Pons (tissue), 1 donor: ENCODE results near the gene DGCR2.
"Not testable (repeated sequence)": the region's sequence is repeated elsewhere in the genome, so short reads cannot be mapped to it uniquely, and the experiment has no call there.

Experiments used
- DNase-seq: peaks from one replicate; pipeline ENCODE4 v3.0.0-alpha.2; 2016; ENCODE audit warnings: low spot score

The DGCR2 gene

DNA sequence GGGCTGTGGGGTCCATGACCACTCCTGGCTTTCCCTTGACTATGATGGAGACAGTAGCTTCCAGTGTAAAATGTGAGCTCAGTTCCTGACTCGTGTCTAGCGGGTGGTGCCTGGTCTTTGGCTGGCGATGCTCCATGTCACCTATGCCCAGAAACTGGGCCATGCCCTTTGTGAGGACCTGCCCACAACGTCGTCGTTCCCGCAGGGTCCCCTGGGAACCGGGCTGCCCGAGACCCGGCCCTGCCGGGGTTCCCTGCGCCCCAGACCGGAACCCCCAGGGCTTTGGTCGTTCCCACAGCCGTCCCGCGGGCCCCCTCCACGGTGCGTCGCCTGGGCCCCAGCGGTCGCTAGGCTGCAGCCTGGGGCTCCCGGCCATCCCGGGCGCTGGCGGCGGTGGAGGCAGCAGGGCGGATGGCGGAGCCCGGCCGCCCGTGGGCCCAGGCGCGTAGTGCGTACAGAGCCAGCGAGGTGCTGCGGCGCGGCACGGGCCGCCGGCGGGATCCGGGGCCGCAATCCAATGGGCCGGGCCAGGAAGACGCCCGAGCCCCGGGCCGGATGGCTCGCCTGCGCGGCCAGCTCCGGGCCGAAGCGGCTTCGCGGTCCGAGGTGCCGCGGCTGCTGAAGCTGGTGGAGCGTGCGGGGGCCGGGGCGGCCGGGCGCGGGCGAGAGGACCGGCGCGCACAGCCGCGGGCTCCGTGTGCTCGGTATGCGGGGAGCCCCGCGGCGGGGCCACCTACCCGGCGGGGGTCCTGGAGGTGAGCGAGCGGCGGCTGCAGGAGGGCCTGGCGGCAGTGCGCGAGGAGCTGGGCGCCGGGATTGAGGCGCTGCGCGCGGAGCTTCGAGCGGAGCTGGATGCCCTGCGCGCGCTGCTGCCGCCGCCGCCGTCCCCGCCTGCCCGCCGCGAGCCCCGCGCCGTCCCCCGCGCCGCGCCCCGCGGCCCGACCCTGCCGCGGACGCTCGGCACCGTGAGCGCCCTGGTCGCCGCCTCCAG, 92.8 kb downstream of the DGCR2 start:
- not testable (repeated sequence) for DNase-seq

DNA sequence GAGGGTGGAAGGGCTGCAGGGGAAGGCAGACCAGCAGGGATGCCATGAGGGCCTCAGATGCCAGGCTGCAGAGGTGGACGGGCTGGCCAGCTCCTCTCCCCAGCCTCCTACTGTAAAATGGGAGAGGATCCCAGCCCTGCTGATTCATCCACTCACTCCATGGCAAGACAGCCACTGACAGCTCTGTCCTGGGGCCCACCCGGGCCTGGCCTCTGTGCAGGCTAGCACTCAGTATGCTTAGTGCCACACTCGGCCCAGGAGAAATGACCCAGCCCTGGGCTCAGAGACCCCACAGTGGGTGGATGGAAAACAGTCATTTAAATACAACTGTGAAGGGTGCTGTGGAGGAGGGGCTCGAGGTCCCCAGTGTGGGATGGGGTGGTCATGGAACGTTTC, 94.2 kb downstream of the DGCR2 start:
- not testable (repeated sequence) for DNase-seq

DNA sequence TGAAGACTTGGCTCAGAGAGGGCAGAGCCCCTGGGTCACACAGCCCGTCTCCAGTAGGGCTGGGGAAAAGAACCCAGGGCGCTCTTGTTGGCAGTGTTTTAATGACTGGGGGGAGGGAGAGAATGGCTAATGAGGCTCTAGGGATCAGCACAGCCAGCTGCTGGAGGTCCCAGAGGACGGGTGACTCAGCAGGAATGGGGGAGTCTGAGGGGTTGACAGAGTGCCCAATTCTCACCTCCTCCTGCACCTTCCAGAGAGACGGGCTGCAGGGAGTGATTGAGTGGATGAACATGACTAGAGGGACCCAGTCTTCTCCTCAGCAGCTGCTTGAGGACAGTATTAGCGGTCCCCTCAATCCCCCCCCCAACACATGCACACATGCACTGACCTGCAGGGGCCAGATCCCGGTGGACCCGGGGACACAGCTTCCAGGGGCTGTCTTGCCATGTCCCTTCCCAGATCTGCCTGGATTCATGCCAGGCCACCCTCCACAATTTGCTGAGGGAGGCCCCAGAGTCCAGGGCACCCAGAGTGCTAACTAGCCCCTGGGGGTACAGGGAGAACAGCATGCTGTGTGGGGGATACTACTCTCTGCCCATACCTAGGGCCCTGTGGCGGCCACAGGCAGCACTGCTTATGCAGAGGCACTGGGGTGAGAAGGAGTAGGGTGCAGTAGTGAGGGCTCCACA, 94.7 kb downstream of the DGCR2 start:
- not testable (repeated sequence) for DNase-seq

DNA sequence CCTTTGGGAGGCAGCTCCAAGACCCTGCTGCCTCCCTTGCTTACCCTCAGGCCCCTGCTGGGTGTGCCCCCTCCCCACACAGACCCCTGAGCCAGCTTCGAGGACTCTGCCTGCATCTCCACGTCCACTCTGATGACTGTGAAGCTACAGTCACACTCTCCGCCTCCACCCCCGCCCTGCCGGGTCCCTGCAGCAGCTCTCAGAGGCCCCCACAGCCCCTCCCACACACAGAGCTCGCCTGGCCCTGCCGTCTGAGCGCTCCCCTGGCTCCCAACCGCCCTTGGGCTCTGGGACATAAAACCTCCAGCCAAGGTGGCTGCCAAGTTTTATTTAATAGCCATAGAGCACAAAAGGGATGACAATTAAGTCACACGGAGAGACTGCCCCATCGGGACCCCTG, 96.1 kb downstream of the DGCR2 start:
- DNase-seq: not testable (repeated sequence)

DNA sequence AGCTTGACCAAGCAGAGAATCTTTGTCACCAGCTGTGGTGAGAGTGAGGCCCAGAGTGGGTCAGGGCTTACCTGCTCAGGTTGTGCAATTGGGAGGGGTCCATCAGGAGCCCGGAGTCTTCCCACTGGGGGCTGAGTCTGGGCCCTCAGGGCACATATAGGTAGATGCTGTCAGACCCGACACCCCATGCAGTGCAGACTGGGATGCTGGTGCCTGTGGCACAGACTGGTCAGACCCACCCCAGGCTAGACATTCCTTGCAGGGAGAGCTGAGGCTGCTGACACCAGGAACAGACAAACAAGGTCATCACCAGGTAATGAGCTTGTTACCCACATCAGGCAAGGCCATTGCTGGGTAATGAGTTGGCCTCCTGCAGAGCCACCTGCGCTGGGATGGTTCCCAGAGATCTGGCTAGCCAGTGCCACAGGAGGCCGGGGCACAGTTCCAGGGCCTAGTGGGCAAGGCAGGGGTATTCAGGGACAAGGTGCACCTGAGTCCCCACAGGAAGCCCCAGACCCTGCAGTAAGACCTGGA, 97.2 kb downstream of the DGCR2 start:
- not testable (repeated sequence) for DNase-seq

DNA sequence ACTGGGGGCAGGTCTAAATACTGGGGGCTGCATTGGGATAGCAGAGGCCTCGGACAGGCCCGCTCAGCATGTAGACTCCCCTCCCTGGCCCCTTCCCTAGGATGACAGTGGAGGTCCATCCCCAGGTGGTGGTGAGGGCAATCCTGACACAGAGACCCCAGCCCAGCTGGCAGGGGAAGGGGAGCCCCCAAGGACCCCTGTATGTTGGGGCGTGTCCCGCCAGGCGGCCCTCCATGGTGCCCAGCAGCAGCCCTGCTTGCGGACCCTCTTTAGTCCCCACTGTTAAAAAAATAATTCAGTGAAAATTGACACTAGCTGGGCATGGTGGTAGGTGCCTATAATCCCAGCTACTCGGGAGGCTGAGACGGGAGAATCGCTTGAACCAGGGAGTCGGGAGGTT, 98.3 kb downstream of the DGCR2 start:
- not testable (repeated sequence) for DNase-seq

DNA sequence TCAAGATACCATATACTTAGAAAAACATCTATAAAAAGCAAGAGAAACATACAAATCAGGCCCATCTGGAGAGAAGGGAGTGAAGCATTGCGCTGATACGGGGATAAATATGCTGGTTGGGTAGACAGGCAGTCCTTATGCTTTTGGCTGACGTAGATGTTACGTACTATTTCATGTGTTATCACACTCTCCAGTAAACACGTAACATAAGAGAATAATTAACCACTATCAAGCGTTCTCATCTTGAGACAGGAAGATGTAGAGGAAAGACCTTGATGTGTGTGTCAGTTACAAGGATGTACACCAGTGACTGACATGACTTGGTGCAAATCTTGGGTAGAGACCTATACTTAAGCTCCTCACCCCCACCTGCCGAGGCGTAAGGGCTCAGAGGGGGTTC, 99.5 kb downstream of the DGCR2 start:
- no peak for DNase-seq

DNA sequence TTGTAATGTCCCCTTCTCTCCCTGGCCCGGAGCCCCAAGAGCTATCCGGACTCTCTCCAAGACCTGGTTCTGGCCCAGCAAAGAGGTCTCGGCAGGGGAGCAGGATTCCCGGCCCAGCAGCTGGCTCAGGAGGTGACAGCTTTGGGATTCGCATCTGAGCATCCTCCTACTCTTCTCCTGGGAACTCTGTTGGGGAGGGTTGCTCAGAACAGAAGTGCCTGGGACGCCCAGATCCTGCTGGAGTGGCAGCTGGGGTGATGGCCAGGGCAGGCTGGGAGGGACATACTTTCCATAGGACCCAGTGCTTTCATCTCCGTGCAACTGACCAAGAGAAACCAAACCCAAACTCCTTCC, 102.6 kb downstream of the DGCR2 start:
- DNase-seq: no peak

DNA sequence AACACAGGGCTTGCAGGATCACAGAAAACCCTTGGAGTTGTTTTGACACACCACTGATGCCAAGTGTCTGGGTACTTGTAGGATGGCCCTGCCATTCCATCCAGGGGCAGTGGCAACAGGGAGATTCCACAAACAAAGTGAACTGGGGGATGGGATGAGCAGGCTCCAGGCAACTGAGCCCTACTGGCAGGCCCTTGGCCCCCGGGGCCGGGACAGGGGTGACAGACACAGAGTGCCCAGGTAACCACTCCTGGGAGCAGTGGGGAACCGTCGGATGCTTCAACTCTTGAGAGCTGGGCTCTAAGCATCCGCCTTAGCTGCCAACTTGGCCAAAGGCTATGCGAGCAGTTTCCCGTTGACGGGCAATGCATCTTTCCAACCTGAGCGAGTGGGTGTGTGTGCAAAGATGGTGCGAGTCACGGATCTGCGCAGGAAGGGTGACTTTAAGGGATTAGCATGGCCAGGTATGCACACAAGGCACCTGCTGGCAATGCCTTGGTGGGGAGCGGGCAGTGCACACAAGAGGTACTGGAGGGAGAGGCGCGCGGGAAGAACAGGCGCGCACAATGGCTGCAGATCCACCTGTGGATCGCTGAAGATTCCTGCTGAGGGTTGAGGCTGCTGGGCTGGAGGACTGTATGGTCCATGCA, 103.1 kb downstream of the DGCR2 start:
- no peak for DNase-seq

DNA sequence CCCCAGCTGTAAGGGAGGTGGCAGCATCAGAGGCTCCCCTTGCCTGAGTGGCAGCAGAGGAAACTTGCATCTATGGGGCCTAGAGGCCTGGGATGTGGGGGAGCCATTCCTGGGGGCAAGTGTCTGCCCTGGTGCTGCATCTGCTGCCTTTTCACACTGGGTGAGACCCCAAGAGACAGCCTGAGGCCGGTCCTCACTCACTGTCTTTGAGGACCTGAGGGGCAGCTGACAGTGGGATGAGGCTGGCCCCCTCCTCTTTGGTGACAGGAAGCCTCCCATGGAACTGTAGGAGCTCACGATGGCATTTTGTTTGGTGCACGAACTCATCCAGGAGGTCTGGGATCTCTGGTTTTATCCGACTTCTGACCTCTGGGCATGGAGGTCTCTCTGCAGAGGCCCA, 104.0 kb downstream of the DGCR2 start:
- no peak for DNase-seq

DNA sequence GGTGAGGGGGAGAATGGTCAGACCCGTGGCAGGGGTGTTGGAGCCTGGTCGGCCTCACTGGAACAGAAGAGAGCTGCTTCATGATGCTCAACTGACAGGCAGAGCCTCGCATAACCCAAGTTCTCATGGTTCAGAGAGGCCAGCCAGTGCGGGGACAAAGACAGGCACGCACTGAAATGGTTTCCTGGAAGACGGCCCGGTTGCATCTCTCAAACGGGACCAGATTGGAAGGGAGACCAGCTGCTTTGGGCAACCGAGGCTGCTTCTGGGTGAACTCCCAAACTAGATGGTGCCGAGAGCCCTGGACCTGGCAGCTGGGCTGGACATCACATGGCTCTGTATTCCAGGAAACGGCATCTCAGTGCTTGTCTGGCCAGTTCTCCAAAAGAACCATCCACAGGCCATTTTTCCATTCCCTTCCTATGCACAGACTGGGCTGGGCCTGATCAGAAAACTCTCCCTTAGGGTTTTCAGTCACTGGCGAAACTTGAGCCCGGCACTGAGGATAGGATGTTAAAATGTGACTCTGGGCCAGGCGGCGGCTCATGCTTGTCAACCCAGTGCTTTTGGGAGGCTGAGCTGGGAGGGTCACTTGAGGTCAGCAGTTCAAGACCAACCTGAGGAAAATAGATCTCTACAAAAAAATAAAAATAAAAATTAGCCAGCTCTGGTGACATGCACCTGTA, 106.0 kb downstream of the DGCR2 start:
- DNase-seq: peak; percentile 28

DNA sequence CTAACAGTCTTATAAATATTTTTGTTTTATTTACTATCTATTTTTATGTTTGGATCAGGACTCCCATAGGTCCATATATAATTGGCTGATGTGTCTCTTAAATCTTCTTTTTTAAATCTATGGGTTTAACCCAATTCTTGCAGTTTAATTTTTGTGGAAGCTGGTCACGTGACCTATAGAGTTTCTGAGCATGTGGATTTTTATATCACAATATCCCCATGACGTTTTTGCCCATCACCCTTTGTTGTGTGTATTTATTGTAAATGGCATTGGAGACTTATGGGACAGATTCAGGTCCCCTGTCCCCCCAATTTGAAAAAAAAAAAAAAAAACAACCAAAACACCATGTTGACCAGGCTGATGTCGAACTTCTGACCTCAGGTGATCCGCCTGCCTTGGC, 107.3 kb downstream of the DGCR2 start:
- DNase-seq: no peak

DNA sequence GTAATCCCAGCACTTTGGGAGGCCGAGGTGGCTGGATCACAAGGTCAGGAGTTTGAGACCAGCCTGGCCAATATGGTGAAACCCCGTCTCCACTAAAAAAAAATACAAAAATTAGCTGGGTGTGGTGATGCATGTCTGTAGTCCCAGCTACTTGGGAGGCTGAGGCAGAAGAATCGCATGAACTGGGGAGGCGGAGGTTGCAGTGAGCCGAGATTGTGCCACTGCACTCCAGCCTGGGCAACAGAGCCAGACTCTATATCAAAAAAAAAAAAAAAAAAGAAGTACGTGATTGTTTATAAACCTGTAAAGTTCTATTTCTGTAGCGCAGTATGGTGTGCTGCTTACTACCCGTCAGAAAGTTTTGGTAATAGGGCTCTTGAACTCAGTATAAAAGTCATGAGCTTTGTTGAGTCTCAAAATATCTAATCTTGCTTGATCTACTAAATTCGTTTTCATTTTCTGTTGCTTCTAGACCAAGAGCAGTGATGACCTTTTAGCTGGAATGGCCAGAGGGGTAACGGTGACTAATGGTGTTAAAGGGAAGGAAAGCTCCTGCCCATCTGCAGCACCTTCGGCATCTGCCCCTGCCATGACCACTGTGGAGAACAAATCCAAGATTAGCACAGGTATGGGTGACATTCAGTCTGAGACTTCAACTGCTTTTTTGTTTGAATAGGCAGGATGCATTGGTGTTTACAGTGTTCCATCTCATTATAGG, 108.2 kb downstream of the DGCR2 start:
- not testable (repeated sequence) for DNase-seq

DNA sequence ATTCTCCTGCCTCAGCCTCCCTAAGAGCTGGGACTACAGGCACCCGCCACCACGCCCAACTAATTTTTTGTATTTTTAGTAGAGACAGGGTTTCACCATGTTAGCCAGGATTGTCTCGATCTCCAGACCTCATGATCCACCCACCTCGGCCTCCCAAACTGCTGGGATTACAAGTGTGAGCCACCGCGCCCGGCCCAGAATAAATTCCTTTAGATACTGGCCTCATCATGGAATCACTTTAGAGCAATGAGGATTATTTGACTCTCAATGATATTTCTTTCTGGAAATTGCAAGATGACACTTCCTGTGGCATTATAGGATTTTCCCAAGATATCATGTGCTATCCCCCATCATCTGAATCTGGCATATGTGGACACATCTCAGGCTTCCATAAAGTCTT, 108.8 kb downstream of the DGCR2 start:
- DNase-seq: not testable (repeated sequence)

DNA sequence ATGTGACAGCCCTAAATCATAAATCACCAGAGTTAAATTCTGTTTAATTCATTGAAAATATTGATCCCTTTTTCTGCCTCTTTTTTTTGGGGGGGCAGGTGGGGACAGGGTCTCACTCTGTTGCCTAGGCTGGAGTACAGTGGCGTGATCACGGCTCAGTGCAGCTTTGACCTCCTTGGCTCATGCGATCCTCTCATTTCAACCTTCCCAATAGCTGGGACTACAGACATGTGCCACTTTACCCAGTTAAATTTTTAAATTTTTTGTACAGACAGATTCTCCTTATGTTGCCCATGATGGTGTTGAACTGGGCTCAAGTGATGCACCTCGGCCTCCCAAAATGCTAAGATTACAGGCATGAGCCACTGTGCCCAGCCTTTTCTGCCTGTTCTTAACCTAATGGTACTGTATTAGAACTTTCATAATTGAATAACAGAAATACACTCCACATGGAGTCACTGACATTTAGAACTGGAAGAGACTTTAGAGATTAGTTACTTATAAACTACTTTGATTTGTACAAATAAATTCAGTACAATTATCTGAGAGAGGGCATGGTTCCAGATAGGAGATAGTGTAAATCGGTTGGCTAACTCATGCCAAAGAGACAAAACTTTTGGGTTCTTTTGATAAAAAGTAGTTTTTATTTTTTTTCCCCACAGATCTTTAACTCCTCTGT, 109.8 kb downstream of the DGCR2 start:
- DNase-seq: no peak

DNA sequence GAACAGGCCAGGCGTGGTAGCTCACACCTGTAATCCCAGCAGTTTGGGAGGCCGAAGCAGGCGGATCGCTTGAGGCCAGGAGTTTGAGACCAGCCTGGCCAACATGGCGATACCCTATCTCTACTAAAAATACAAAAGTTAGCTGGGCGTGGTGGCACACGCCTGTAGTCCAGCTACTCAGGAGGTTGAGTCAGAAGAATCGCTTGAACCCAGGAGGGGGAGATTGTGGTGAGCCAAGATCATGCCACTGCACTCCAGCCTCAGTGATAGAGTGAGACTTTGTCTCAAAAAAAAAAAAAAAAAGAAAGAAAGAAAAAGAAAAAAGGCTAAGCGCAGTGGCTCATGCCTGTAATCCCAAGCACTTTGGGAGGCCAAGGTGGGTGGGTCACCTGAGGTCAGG, 110.6 kb downstream of the DGCR2 start:
- DNase-seq: not testable (repeated sequence)

DNA sequence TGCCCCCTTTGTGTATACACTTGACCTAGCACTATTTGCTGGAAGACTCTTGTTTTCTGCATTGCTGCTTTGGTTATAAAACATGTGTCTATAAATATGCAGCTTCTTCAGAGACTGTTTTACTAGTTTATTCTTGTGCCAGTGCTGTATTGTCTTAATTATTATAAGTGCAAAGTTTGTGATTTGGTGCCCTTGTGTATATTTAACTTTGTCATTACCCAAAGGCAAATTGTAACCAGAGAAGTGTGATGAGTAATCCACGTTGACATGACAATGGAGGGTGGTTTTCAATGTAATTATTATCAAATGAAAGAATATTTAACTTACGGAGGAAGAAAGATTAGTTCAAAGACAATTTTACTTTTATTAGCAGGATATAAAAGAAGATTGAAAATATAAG, 111.1 kb downstream of the DGCR2 start:
- DNase-seq: no peak

DNA sequence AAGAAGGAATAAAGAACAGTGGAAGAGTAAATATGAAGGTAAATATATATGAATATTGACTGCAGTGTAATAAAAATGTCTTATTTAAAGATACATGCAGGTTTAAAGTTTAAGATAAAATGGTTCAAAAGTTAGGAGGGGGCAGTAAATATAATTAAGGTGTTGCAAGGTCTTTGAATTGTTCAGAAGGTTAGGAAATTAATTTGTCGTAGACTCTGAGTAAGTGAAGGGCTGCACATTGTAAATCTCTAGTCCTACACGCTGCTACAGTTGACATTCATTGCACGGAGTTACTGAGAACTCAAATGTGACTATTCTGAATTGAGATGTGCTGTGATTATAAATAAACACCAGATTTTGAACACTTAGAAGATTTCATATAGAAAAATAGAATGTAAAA, 116.3 kb downstream of the DGCR2 start:
- DNase-seq: no peak

DNA sequence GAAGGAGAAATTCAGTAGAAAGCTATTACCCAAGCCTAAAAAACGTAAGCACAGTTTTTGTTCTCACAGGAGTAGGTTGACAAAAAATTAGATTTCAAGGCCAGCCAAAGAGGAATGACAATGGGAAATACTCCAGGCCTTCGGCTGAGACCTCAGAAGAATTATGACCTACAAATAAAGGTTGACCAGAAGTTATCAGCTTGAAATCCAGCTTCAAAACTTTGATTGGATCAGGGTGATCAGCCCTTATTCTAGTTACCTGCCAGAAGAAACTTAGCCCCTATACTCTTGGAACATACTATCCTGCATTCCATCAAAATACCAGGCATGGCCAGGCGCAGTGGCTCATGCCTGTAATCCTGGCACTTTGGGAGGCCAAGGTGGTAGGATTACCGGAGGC, 117.7 kb downstream of the DGCR2 start:
- DNase-seq: no peak

DNA sequence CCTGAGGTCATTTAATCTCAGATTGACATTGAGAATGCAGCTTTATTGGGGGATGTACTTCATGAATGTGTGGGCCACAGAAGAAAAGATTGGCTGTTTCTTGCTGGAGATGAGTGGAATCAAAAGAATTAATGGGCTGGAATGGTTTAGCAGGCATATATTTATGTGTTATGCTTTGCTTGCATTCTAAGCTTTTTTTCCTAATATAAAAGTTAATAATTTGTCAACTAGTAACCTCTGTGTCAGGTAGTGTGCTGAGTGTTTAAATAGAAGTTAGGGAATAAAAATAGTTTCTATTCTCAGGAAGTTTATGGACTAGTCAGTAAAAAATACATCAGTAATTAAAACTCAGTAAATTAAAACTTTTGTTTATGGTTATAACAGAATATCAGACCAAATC, 118.7 kb downstream of the DGCR2 start:
- DNase-seq: no peak

DNA sequence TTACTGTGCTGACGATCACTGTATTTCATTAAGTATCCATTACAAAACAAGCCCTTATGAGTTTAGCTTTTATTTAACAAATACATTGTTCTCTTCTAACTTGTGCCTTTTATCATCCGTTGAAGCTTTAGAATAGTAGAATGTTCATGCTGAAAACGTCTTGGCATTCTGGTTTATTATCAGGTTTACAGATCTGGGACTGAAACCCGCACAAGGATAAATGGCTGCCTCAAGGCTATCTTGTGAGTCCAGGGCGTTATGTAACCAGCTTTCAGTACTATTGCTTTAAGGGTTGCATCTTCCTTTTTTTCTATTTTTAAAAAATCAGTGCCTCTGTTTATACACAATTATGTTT, 119.6 kb downstream of the DGCR2 start:
- no peak for DNase-seq
